C4-2B (cell line): Measurements from ENCODE around the gene NRG3.

Experiments used
- ZFX ChIP-seq: fragments of 450-650 bp; IDR thresholded peaks from 2 replicates; pipeline ENCODE4 v1.6.1; 2017
- TF ChIP-seq, protein P1 (sequence below): fragments of 450-650 bp; conservative IDR thresholded peaks from 2 replicates; pipeline ENCODE4 v1.5.1; 2017; ENCODE audit warnings: mild to moderate bottlenecking

DNA sequence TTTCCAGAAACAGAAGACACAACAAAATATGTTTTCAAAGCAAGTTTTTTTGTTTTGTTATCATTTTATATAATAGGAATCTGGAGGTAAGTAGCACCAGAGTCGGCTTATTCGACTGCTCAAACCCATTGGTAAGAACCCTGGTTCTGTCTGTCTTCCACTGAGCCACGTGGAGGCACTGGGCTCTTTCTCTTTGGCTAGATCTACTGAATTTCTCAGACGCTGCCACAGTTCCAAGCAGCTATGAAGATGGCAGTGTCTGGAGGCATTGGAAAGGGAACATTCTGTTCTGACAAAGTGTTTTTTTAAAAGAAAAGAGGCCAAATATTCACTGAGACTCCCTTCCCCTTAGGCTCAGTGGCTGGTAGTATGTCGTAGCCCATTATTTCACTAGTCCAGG is 338.8 kb downstream of the NRG3 start:
- TF ChIP-seq, protein P1, sequence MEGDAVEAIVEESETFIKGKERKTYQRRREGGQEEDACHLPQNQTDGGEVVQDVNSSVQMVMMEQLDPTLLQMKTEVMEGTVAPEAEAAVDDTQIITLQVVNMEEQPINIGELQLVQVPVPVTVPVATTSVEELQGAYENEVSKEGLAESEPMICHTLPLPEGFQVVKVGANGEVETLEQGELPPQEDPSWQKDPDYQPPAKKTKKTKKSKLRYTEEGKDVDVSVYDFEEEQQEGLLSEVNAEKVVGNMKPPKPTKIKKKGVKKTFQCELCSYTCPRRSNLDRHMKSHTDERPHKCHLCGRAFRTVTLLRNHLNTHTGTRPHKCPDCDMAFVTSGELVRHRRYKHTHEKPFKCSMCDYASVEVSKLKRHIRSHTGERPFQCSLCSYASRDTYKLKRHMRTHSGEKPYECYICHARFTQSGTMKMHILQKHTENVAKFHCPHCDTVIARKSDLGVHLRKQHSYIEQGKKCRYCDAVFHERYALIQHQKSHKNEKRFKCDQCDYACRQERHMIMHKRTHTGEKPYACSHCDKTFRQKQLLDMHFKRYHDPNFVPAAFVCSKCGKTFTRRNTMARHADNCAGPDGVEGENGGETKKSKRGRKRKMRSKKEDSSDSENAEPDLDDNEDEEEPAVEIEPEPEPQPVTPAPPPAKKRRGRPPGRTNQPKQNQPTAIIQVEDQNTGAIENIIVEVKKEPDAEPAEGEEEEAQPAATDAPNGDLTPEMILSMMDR = peak; percentile 16
- no peak for TF ChIP-seq ZFX
